Keratinocyte (primary cell): ENCODE data around the gene PER2.

Source experiments
- CTCF ChIP-seq, 3 experiments: IDR thresholded peaks in 1 of 3; conservative IDR thresholded peaks in 1 of 3; optimal IDR thresholded peaks in 1 of 3; 2 replicates in 2 of 3; 3 replicates in 1 of 3; pipeline versions ENCODE3 to v1.5.1; 2011; ENCODE audit warnings: low read length in 3 of 3, mild to moderate bottlenecking in 3 of 3, moderate library complexity in 2 of 3, control low read depth in 1 of 3, inconsistent platforms in 1 of 3; ENCODE audit not compliant: insufficient read depth in 2 of 3; ENCODE audit errors: extremely low read depth in 1 of 3
- EZH2 ChIP-seq: IDR thresholded peaks from one replicate; pipeline ENCODE4 v1.6.1; 2012; ENCODE audit warnings: inconsistent platforms, mild to moderate bottlenecking, low read length, moderate library complexity

- no peak for TF ChIP-seq CTCF (optimal IDR thresholded peaks at IDR 0.05 in 1 of 3, IDR thresholded peaks at IDR 0.05 in 1 of 3, conservative IDR thresholded peaks at IDR 0.05 in 1 of 3; ENCODE audit: extremely low read depth in 1 of 3, insufficient read depth in 2 of 3, low read length in 3 of 3)
- TF ChIP-seq EZH2, result no peak
These were observed 21.1 kb downstream of the PER2 start for GRCh38 chr2:238267341-238267710.
